Lower lobe of right lung (tissue), 2 donors: ENCODE results near the gene MTARC1. TPM values are rescaled to one million over a fixed set of nuclear protein-coding genes. Genes with fewer than 3 reads are reported as not detected.
A peak's percentile ranks its signal among the peaks of the same experiment; 100 is the strongest.

ENCODE experiments used
- ATAC-seq, 2 donors: fragments of 200-7000 bp; cut with Tn5 transposase; one replicate each; pipeline ENCODE4 v1.9.1; 2020 to 2022; ENCODE audit warnings: mild to moderate bottlenecking in 2 of 2, moderate library complexity in 2 of 2
- DNase-seq: peaks from one replicate; pipeline ENCODE4 v3.0.0-alpha.2; 2020
- H3K27ac ChIP-seq: fragments of 200-600 bp; one replicate; pipeline ENCODE4 v1.8.0; 2022
- H3K27me3 ChIP-seq: fragments of 200-600 bp; one replicate; pipeline ENCODE4 v1.8.0; 2022; ENCODE audit warnings: low read depth
- H3K36me3 ChIP-seq: fragments of 200-600 bp; one replicate; pipeline ENCODE4 v1.8.0; 2022; ENCODE audit warnings: mild to moderate bottlenecking
- H3K4me1 ChIP-seq: fragments of 200-600 bp; one replicate; pipeline ENCODE4 v1.8.0; 2022
- H3K4me3 ChIP-seq: fragments of 200-600 bp; one replicate; pipeline ENCODE4 v1.8.0; 2022; ENCODE audit warnings: mild to moderate bottlenecking
- H3K9me3 ChIP-seq: fragments of 200-600 bp; one replicate; pipeline ENCODE4 v1.8.0; 2022
- intact Hi-C: fragments of 100-400 bp; cut with DNase I; formaldehyde crosslinking; loops from one replicate; pipeline ENCODE4 v1.11.0; 2022
- total RNA-seq: library from RNA; stranded (reverse); fragmentation: NEBNext Ultra II Directional; extraction: Animal tissue kit (Norgen Biotek cat#: 25700); gene quantifications from one replicate; pipeline ENCODE4 v1.2.1, GENCODE V29; 2021
- TF ChIP-seq, protein P1 (sequence below): fragments of 200-600 bp; IDR thresholded peaks from one replicate; pipeline ENCODE4 v1.8.0; 2022; ENCODE audit warnings: antibody characterized with exemption, mild to moderate bottlenecking
- donor health status: DM: no; HTN: yes; CAD: no; lungs with severe emphysema.

MTARC1 gene
- total RNA-seq, 1 donor from 2014 or later = 37.6 TPM

DNA sequence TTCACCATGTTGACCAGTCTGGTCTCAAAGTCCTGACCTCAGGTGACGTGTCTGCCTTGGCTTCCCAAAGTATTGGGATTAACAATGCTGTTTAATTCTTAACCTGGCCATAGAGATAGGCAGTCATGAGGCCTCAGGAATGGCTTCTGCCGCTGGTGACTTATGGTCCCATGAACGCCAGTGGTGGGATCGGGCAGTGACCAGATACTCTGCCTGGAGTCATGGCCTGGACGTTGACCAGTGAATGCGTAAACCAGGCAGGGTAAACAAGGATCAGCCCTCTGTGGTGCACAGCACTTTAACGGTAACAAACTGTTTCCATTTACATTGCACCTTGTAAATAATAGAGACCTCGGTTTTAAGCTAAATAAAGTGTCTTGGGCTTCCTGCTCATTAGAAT lies 23.0 kb downstream of the MTARC1 start:
- H3K9me3 ChIP-seq = no peaks in the 10 kb centered on the region
- intact Hi-C loops = no loop called here
- no peak for DNase-seq
- TF ChIP-seq, protein P1, sequence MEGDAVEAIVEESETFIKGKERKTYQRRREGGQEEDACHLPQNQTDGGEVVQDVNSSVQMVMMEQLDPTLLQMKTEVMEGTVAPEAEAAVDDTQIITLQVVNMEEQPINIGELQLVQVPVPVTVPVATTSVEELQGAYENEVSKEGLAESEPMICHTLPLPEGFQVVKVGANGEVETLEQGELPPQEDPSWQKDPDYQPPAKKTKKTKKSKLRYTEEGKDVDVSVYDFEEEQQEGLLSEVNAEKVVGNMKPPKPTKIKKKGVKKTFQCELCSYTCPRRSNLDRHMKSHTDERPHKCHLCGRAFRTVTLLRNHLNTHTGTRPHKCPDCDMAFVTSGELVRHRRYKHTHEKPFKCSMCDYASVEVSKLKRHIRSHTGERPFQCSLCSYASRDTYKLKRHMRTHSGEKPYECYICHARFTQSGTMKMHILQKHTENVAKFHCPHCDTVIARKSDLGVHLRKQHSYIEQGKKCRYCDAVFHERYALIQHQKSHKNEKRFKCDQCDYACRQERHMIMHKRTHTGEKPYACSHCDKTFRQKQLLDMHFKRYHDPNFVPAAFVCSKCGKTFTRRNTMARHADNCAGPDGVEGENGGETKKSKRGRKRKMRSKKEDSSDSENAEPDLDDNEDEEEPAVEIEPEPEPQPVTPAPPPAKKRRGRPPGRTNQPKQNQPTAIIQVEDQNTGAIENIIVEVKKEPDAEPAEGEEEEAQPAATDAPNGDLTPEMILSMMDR = no peak
- H3K4me1 ChIP-seq = peaks cover 9% of the 10 kb centered on the region
- H3K36me3 ChIP-seq = peaks cover 24% of the 10 kb centered on the region
- ATAC-seq = no peak
- no peak overlapping the region for H3K4me3 ChIP-seq
- H3K27ac ChIP-seq = no peak overlapping the region
- no peaks in the 10 kb centered on the region for H3K27me3 ChIP-seq

DNA sequence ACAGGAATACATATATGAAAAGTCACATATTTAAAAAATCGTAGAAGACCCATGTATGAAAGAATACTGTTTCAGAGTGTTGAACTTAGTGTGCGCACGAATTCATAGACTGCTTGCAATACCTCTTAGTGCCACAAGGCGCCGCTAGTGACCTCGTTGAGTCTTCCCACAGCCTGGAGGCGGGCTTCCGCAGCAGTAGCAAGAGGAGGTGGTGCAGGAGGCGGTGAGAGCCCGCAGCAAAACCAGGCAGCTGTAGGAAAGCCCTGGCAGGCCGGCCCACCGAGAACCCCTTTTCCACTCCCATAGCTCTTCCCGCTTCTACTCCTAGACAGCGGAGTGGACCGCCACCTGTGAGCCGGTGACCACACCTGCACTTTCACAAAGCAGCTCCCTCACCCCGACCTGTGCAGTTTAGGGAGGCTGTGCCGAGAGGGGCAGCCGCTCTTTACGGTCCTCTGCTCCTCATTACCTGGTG lies 23.5 kb downstream of the MTARC1 start:
- Histone ChIP-seq H3K27me3 (no peaks in the 10 kb centered on the region), H3K4me3 (peak overlapping the region; percentile 34), H3K9me3 (no peaks in the 10 kb centered on the region), H3K27ac (no peak overlapping the region), H3K36me3 (peaks cover 24% of the 10 kb centered on the region), H3K4me1 (peaks cover 9% of the 10 kb centered on the region)
- ATAC-seq (peak; percentile 90 to 93), DNase-seq (peak; percentile 89)
- intact Hi-C loops = no loop called here
- TF ChIP-seq, protein P1 = peak; percentile 95

DNA sequence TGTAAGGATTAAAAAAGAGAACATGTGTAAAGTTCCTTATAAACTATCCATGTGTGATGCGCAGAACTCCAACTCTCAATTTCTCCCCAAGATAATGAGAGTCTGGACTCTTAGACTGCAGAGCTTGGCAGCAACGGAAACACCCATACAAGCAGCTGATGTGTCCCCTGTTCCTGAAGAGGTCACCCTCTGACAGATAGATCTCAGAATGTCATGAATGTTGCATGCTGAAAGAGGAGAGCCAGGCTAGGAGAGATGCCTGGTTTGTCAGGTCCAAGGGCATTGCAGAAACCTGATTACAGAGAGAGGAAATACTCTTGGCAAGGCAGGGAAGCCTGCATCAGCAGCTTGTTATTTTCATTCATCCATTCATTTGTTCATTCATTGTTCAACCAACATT lies 24.2 kb downstream of the MTARC1 start:
- Histone ChIP-seq H3K4me3 (no peak overlapping the region), H3K4me1 (peaks cover 9% of the 10 kb centered on the region), H3K27ac (no peak overlapping the region), H3K9me3 (no peaks in the 10 kb centered on the region), H3K36me3 (peaks cover 18% of the 10 kb centered on the region), H3K27me3 (no peaks in the 10 kb centered on the region)
- ATAC-seq = no peak
- DNase-seq = no peak
- intact Hi-C loops = no loop called here
- TF ChIP-seq, protein P1 = no peak

DNA sequence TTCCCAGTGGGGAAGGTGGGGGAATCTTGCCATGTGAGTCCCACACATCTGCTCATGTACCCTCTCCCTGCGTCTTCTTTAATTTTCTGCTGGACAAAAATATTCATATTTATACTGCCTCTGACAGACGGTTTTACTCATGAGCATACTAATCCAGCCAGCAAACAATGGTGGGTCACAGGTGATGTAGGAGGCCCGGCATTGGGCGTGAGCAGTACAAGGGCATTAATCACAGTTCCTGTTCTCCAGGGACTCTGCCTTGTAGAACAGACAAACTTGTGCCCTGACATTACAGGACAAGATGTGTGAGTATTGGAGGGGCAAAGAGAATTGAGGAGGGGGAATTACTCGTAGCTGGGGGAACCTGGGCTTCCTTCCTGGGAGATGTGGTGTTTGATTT lies 25.0 kb downstream of the MTARC1 start:
- H3K36me3 ChIP-seq = peaks cover 12% of the 10 kb centered on the region
- no peak overlapping the region for H3K27ac ChIP-seq

DNA sequence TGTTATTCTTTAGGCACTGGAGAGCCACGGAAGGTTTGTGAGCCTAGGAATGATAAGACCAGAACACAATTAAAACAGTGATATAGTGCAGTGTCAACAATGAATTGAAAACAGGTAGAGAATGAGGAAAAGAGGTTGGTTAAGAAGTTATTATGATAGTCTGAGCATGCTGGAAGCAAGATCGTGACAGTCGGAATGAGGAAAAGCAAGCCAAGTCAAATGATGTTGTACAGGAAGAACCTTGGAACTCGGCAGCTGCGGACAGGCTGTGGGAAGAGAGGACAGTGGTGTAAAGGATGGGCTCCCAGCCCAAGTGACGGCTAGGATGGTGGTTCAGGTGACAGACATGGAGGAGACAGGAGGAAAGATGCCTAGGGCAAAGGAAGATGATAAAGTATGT lies 25.6 kb downstream of the MTARC1 start:
- H3K27me3 ChIP-seq = no peaks in the 10 kb centered on the region
- DNase-seq (no peak), ATAC-seq (no peak)
- H3K27ac ChIP-seq = no peak overlapping the region
- intact Hi-C loops = no loop called here
- peaks cover 9% of the 10 kb centered on the region for H3K4me1 ChIP-seq
- TF ChIP-seq, protein P1 = no peak
- H3K9me3 ChIP-seq = no peaks in the 10 kb centered on the region
- H3K36me3 ChIP-seq = peaks cover 12% of the 10 kb centered on the region
- no peak overlapping the region for H3K4me3 ChIP-seq

More for the DNA sequence above, 25.0 kb downstream of the MTARC1 start:
- Histone ChIP-seq H3K4me1 (peaks cover 9% of the 10 kb centered on the region), H3K9me3 (no peaks in the 10 kb centered on the region), H3K4me3 (no peak overlapping the region), H3K27me3 (no peaks in the 10 kb centered on the region)
- no peak for DNase-seq
- intact Hi-C loops = no loop called here
- ATAC-seq = no peak
- TF ChIP-seq, protein P1 = no peak

DNA sequence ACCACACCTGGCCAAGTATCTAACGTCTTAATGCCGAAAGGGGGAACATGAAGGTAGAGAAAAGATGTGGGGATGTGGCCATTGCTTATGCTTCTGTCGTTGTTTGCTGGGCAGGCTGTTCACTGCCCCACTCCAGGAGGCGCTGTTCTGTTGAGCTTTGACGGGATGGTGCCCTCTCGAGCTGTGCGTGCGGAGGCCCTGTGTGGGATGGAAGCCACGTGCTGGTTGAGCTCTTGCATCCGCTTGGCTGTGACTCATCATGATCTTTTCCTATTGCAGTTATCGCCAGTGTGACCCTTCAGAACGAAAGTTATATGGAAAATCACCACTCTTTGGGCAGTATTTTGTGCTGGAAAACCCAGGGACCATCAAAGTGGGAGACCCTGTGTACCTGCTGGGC lies 26.3 kb downstream of the MTARC1 start:
- Histone ChIP-seq H3K36me3 (peaks cover 12% of the 10 kb centered on the region), H3K27ac (no peak overlapping the region), H3K27me3 (no peaks in the 10 kb centered on the region), H3K4me3 (no peak overlapping the region), H3K9me3 (no peaks in the 10 kb centered on the region), H3K4me1 (peaks cover 9% of the 10 kb centered on the region)
- intact Hi-C loops = no loop called here
- DNase-seq (no peak), ATAC-seq (no peak)
- TF ChIP-seq, protein P1 = no peak
